HepG2 (cell line): Measurements from ENCODE around the gene RTP3. TPM values are rescaled to one million over a fixed set of nuclear protein-coding genes. Genes with fewer than 3 reads are reported as not detected.
"Not testable (repeated sequence)": the region's sequence is repeated elsewhere in the genome, so short reads cannot be mapped to it uniquely, and the experiment has no call there.

Experiments used
- ATAC-seq: fragments of 200-7000 bp; cut with Tn5 transposase; 3 replicates; pipeline ENCODE4 v1.9.1; 2020; ENCODE audit warnings: mild to moderate bottlenecking, moderate library complexity
- BruUV-seq: library from RNA; stranded (reverse); fragments of 400-500 nt; replicated peaks from 2 replicates; lab custom pipeline; 2021; lab: Mats Ljungman, UMichigan
- CTCF ChIA-PET: fragments of 300-600 bp; formaldehyde crosslinking; extraction: SDS; loops from one replicate; lab custom pipeline; 2021; ENCODE audit warnings: low total read pairs, inconsistent platforms, low intra/inter-chr PET ratio; lab: Yijun Ruan, JAX
- POLR2A ChIA-PET: fragments of 350-600 bp; sonication (Branson Sonifier 250); formaldehyde crosslinking; loops from one replicate; lab custom pipeline; 2020; ENCODE audit warnings: antibody characterized with exemption, inconsistent platforms; lab: Yijun Ruan, JAX
- DNase-seq: peaks from one replicate; pipeline ENCODE4 v3.0.0-alpha.2; 2015; ENCODE audit warnings: low spot score
- FAIRE-seq: peaks from 3 replicates; lab custom pipeline; 2011; peaks lifted over from hg19 to GRCh38; lab: Jason Lieb, UNC
- H2AFZ ChIP-seq: one replicate; pipeline ENCODE4 v1.6.1; 2011; ENCODE audit warnings: low read length, inconsistent platforms
- H3K27ac ChIP-seq: fragments of 300-600 bp; 3 replicates; pipeline ENCODE4 v1.8.0; 2011; ENCODE audit warnings: mixed run types, mild to moderate bottlenecking, mixed read lengths, low read length, inconsistent platforms; ENCODE audit not compliant: insufficient read depth; ENCODE audit errors: extremely low read length
- H3K27me3 ChIP-seq, 2 experiments: fragments of 200-600 bp in 1 of 2; 2 replicates in 1 of 2; 3 replicates in 1 of 2; pipeline versions ENCODE4 v1.6.0 to v1.8.0; 2011; ENCODE audit warnings: low read length in 2 of 2, mild to moderate bottlenecking in 2 of 2, moderate library complexity in 2 of 2, inconsistent platforms in 1 of 2; ENCODE audit not compliant: insufficient read depth in 2 of 2, control insufficient read depth in 1 of 2
- H3K36me3 ChIP-seq, 2 experiments: fragments of 200-600 bp in 1 of 2; replicated peaks in 1 of 2; 2 replicates in 1 of 2; 3 replicates in 1 of 2; pipeline versions ENCODE4 v1.5.1 to v1.8.0; 2011; ENCODE audit warnings: low read length in 2 of 2, inconsistent platforms in 1 of 2; ENCODE audit not compliant: insufficient read depth in 2 of 2, control insufficient read depth in 1 of 2
- H3K4me1 ChIP-seq: 2 replicates; pipeline ENCODE4 v1.5.1; 2012; ENCODE audit warnings: low read length, inconsistent platforms; ENCODE audit not compliant: insufficient read depth
- H3K4me2 ChIP-seq: 2 replicates; pipeline ENCODE4 v1.6.0; 2011; ENCODE audit warnings: low read depth, low read length, inconsistent platforms
- H3K4me3 ChIP-seq, 3 experiments: fragments of 200-600 bp in 1 of 3; sonication (generic), shearing (Covaris generic) in 1 of 3; replicated peaks in 1 of 3; 2 replicates each; pipeline ENCODE4 v1.5.1; 2011 to 2016; ENCODE audit warnings: low read length in 3 of 3, inconsistent platforms in 2 of 3, low read depth in 2 of 3, mild to moderate bottlenecking in 2 of 3, control low read depth in 1 of 3, mixed read lengths in 1 of 3; ENCODE audit not compliant: insufficient read depth in 1 of 3
- H3K79me2 ChIP-seq: one replicate; pipeline ENCODE4 v1.6.1; 2011; ENCODE audit warnings: low read length, inconsistent platforms; ENCODE audit not compliant: insufficient read depth
- H3K9ac ChIP-seq: 2 replicates; pipeline ENCODE4 v1.6.0; 2011; ENCODE audit warnings: mild to moderate bottlenecking, low read depth, low read length, inconsistent platforms; ENCODE audit not compliant: insufficient read depth
- H3K9me3 ChIP-seq: 2 replicates; pipeline ENCODE4 v1.5.1; 2012; ENCODE audit warnings: mild to moderate bottlenecking, low read length
- H4K20me1 ChIP-seq: 2 replicates; pipeline ENCODE4 v1.6.0; 2011; ENCODE audit warnings: inconsistent platforms, mild to moderate bottlenecking, low read length, moderate library complexity; ENCODE audit not compliant: insufficient read depth
- HNF4G ChIP-seq, 2 experiments: sonication (generic) in 1 of 2; formaldehyde crosslinking in 1 of 2; IDR thresholded peaks; 2 replicates each; pipeline versions ENCODE4 v1.4.0 to v1.6.1; 2011 to 2020; ENCODE audit warnings: borderline replicate concordance in 2 of 2, low read depth in 2 of 2, mild to moderate bottlenecking in 2 of 2, low read length in 1 of 2, missing genetic modification reagents in 1 of 2, moderate library complexity in 1 of 2
- IKZF4 ChIP-seq: sonication (generic); formaldehyde crosslinking; IDR thresholded peaks from 2 replicates; pipeline ENCODE4 v1.5.1; 2020; ENCODE audit warnings: borderline replicate concordance, mild to moderate bottlenecking, low read depth, missing genetic modification reagents; ENCODE audit errors: not compliant biosample characterization
- NR3C1 ChIP-seq: sonication (generic); formaldehyde crosslinking; IDR thresholded peaks from 2 replicates; pipeline ENCODE4 v1.4.0; 2020; ENCODE audit warnings: missing genetic modification reagents
- REPIN1 ChIP-seq: sonication (generic); formaldehyde crosslinking; IDR thresholded peaks from 2 replicates; pipeline ENCODE4 v1.8.0; 2022; ENCODE audit warnings: missing genetic modification reagents, low read depth, mild to moderate bottlenecking, borderline replicate concordance
- SRY ChIP-seq: sonication (generic); formaldehyde crosslinking; IDR thresholded peaks from 2 replicates; pipeline ENCODE4 v1.8.0; 2022; ENCODE audit warnings: mild to moderate bottlenecking, missing genetic modification reagents
- ZNF44 ChIP-seq: sonication (generic); formaldehyde crosslinking; IDR thresholded peaks from 2 replicates; pipeline ENCODE4 v1.5.1; 2020; ENCODE audit warnings: mild to moderate bottlenecking, missing genetic modification reagents
- ZNF687 ChIP-seq: sonication (generic); formaldehyde crosslinking; IDR thresholded peaks from 2 replicates; pipeline ENCODE4 v1.5.1; 2020; ENCODE audit warnings: mild to moderate bottlenecking, missing genetic modification reagents, moderate library complexity
- ZNF703 ChIP-seq: sonication (generic); formaldehyde crosslinking; IDR thresholded peaks from 2 replicates; pipeline ENCODE4 v1.5.1; 2020; ENCODE audit warnings: missing genetic modification reagents, mild to moderate bottlenecking, moderate library complexity, borderline replicate concordance
- ZNF740 ChIP-seq: sonication (generic); formaldehyde crosslinking; IDR thresholded peaks from 2 replicates; pipeline ENCODE4 v1.4.0; 2020; ENCODE audit warnings: missing genetic modification reagents
- WGBS: methylation state at CpG from one replicate; pipeline ENCODE4 v1.1.6; 2017; ENCODE audit warnings: low lambda C conversion rate; 5-methylcytosine and 5-hydroxymethylcytosine counted together
- in situ Hi-C: cut with HindIII; loops from 2 replicates; pipeline ENCODE4 v1.10.0; 2017; ENCODE audit warnings: low pct_unique_long_range_greater_than_20kb; ENCODE audit not compliant: extremely low pct_ligation_motif_present
- intact Hi-C: fragments of 100-400 bp; cut with micrococcal nuclease; formaldehyde crosslinking; loops from one replicate; pipeline ENCODE4 v1.10.0; 2022; ENCODE audit not compliant: unreplicated experiment
- polyA plus RNA-seq, 8 experiments: library from polyadenylated mRNA; depleted of rRNA in 3 of 8; stranded (reverse) in 7 of 8; unstranded in 1 of 8; fragments of >200 nt; fragmentation: Illumina TruSeq in 4 of 8; extraction: Trizol in 4 of 8; gene quantifications; 2 replicates each; pipeline versions ENCODE4 v1.2.1 to v1.2.3, GENCODE V29; 2011 to 2016; ENCODE audit warnings: low read depth in 4 of 8, missing spikeins in 1 of 8, mixed read lengths in 1 of 8; ENCODE audit not compliant: insufficient read depth in 1 of 8
- total RNA-seq, 5 experiments: library from RNA; depleted of rRNA; stranded (reverse); fragments of >200 nt; fragmentation: Illumina TruSeq; extraction: Trizol; gene quantifications; 2 replicates each; pipeline ENCODE4 v1.2.3, GENCODE V29; 2016; ENCODE audit warnings: low read depth in 1 of 5

RTP3 gene
- total and polyA plus RNA-seq, 2 of the 13 experiments (the other 11 are each of a cell fraction or from before 2014, with no cell fraction given) = 0.09 TPM; not detected in 1

- TF ChIP-seq ZNF703 (CRISPR knock-in tag) = no peak
- TF ChIP-seq SRY = no peak
These were observed 4.8 kb upstream of the RTP3 start (continued) for GRCh38 chr3:46492890-46493547.

GRCh38 chr3:46494491-46494890, 3.3 kb upstream of the RTP3 start:
- H2AFZ ChIP-seq, H3K9me3 ChIP-seq, BruUV-seq, FAIRE-seq, POLR2A ChIA-PET, DNase-seq, ATAC-seq, H3K9ac ChIP-seq, H3K27me3 ChIP-seq, H3K79me2 ChIP-seq, CTCF ChIA-PET, H4K20me1 ChIP-seq, H3K36me3 ChIP-seq, intact Hi-C loops, H3K4me3 ChIP-seq, H3K4me2 ChIP-seq, H3K27ac ChIP-seq: not testable (repeated sequence)
- in situ Hi-C loops = loop anchor here (5.0 kb wide), 1 partner anchor 63 kb away; no protein-coding TSS in a partner anchor
- WGBS = 88% methylated on average over 11 of the region's 33 CpGs
- H3K4me1 ChIP-seq = peaks cover 13% of the 10 kb centered on the region

GRCh38 chr3:46495901-46496456, 1.8 kb upstream of the RTP3 start:
- no peaks in the 10 kb centered on the region for H3K79me2 ChIP-seq
- H2AFZ ChIP-seq = no peak overlapping the region
- no peak overlapping the region for H3K4me2 ChIP-seq
- ChIA-PET POLR2A (no interaction called here), CTCF (no interaction called here)
- ATAC-seq (no peak), FAIRE-seq (no peak), DNase-seq (no peak)
- peaks cover 0 to 1% of the 10 kb centered on the region in 2 experiments; a peak in 2 of 5 replicates for H3K27me3 ChIP-seq
- 0 out of 2 replicates have a peak, but pooled peaks cover 3% of the 10 kb centered on the region for H4K20me1 ChIP-seq
- H3K36me3 ChIP-seq = no peaks in the 10 kb centered on the region
- intact Hi-C loops (no loop called here), in situ Hi-C loops (no loop called here)
- no TSS peak for BruUV-seq
- no peak overlapping the region for H3K9ac ChIP-seq
- 39% methylated on average over 5 of the region's 5 CpGs for whole genome bisulfite sequencing
- no peak overlapping the region for H3K27ac ChIP-seq
- no peaks in the 10 kb centered on the region for H3K9me3 ChIP-seq
- H3K4me3 ChIP-seq = no peak overlapping the region
- peaks cover 13% of the 10 kb centered on the region for H3K4me1 ChIP-seq
- TF ChIP-seq IKZF4 (CRISPR knock-in tag) (no peak), ZNF44 (CRISPR knock-in tag) (no peak), ZNF740 (CRISPR knock-in tag) (no peak), NR3C1 (no peak), ZNF687 (no peak), HNF4G (IDR thresholded peaks at IDR 0.05; ENCODE audit: borderline replicate concordance, low read depth, low read length) (no peak), HNF4G (CRISPR knock-in tag; IDR thresholded peaks at IDR 0.05; ENCODE audit: borderline replicate concordance, low read depth) (no peak), REPIN1 (CRISPR knock-in tag) (no peak)
